ENCODE measurements around the gene FXYD2.

Gene FXYD2

DNA sequence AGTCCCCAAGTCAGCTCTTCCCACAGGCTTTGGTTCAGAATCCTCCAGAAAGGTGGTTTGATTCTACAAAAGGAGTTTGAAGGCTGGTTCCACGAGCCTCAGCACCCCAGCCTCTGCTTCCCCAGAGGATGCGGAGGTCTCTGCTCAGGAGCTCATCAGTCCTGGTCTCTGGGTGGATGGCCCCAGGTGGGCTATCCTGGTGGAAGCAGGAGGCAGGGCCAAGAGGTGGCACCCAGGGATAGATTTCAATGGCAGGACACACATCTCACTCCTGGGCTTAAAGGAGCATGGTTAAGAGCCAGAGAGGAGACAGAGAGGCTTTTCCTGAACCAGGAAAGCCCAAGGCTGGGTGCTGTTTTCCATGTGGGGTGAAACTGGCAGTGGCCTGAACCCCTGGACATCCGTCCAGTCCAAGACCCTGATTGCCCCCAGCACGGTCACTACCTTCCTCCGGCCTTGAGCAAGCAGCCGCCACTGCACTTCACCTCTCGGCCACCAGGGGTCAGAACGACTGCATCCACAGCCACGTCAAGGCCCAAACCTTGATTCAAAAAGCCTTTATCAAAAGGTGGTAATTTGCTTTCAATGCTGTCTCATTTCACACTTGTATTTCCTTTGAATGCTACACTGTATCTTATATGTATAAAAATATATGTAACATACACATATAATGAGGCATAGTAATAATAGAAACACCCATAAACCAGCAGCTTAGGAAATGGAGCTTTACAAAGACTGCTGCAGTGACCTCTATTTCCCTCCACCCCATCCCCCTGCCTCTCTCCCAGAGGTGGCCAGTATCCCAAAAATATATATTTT lies 19.3 kb upstream of the FXYD2 start:
- no peak overlapping the region for H3K27ac ChIP-seq
- no peaks in the 10 kb centered on the region for H3K36me3 ChIP-seq
- H3K27me3 ChIP-seq, result no peaks in the 10 kb centered on the region
- TF ChIP-seq, protein P1, sequence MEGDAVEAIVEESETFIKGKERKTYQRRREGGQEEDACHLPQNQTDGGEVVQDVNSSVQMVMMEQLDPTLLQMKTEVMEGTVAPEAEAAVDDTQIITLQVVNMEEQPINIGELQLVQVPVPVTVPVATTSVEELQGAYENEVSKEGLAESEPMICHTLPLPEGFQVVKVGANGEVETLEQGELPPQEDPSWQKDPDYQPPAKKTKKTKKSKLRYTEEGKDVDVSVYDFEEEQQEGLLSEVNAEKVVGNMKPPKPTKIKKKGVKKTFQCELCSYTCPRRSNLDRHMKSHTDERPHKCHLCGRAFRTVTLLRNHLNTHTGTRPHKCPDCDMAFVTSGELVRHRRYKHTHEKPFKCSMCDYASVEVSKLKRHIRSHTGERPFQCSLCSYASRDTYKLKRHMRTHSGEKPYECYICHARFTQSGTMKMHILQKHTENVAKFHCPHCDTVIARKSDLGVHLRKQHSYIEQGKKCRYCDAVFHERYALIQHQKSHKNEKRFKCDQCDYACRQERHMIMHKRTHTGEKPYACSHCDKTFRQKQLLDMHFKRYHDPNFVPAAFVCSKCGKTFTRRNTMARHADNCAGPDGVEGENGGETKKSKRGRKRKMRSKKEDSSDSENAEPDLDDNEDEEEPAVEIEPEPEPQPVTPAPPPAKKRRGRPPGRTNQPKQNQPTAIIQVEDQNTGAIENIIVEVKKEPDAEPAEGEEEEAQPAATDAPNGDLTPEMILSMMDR (IDR thresholded peaks at IDR 0.05), result peak; percentile 96
- no peaks in the 10 kb centered on the region for H3K9me3 ChIP-seq
- H3K4me3 ChIP-seq (ENCODE audit: low read depth in 1 of 2, low read length in 1 of 2), result no peak overlapping the region
- peaks cover 23 to 30% of the 10 kb centered on the region in 2 experiments for H3K4me1 ChIP-seq (ENCODE audit: control insufficient read depth in 1 of 2, insufficient read depth in 1 of 2, low read depth in 1 of 2, low read length in 1 of 2)

DNA sequence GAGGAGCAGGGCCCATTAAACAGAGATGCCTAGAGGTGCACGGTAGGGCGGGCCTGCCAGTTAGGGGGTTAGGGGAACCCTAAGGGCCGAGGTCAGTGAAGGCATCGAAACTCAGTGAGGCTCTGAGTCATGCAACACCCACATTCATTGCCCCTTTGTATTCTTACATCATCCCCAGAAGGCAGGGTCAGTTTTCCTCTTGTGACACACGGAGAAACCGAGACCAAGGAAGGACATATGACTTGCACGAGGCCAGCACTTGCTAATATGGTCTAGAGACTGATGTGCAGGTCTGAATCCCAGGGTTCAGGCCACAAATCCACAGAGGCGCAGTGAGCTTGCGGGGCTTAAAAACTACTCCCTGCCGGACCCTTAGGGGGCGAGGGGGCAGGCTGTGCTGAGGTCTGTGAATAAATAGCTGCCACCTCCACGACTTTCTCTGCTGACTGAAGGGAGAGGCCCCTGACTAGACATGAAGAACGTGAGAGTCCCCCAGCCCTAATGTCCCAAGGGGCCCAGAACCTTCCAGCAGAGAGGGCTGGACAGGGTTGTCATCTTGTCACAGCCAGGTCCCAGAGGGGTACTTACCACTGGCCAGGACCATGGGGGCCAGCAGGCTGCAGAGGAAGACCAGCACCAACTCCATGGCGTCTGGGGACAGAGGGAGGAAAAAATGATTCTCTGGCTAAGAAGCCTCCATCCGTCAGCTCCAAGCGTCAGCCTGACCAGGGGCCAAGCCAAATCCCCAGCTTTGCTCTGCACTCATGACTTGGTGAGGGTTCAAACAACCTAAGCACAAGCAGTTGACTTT lies 17.8 kb upstream of the FXYD2 start:
- Histone ChIP-seq H3K4me1 (ENCODE audit: control insufficient read depth in 1 of 2, insufficient read depth in 1 of 2, low read depth in 1 of 2, low read length in 1 of 2) (peaks cover 23 to 30% of the 10 kb centered on the region in 2 experiments), H3K36me3 (no peaks in the 10 kb centered on the region), H3K27me3 (no peaks in the 10 kb centered on the region), H3K9me3 (no peaks in the 10 kb centered on the region), H3K4me3 (ENCODE audit: low read depth in 1 of 2, low read length in 1 of 2) (no peak overlapping the region), H3K27ac (peak overlapping the region; percentile 47)
- TF ChIP-seq, protein P1 (IDR thresholded peaks at IDR 0.05), result no peak

DNA sequence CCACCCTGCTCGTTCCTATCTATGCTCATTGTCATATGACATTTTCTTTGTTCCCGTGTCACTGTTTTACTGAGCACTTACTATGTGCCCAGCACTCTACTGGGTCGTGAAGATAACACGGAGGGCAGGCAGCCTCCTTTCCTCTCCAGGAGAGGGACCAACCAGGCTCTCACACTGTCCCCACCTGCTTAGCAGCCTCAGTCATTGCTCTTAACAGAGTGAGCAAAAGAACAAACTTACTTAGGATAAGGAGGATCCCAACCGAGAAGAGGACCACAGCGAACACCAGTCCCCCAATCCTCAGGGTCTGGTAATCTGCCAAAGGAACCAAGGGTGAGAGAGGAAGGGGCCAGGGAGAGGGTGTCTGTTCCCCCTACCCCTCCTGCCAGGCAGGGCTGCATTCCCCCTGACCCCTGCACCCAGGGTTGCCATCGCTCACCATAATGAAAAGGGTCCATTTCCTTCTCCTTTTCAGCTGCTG lies 17.0 kb upstream of the FXYD2 start:
- TF ChIP-seq, protein P1 (IDR thresholded peaks at IDR 0.05), result no peak
- H3K27ac ChIP-seq, result peak overlapping the region; percentile 47
- H3K27me3 ChIP-seq, result no peaks in the 10 kb centered on the region
- no peaks in the 10 kb centered on the region for H3K9me3 ChIP-seq
- H3K4me3 ChIP-seq (ENCODE audit: low read depth in 1 of 2, low read length in 1 of 2), result no peak overlapping the region
- no peaks in the 10 kb centered on the region for H3K36me3 ChIP-seq
- peaks cover 27 to 32% of the 10 kb centered on the region in 2 experiments for H3K4me1 ChIP-seq (ENCODE audit: control insufficient read depth in 1 of 2, insufficient read depth in 1 of 2, low read depth in 1 of 2, low read length in 1 of 2)

DNA sequence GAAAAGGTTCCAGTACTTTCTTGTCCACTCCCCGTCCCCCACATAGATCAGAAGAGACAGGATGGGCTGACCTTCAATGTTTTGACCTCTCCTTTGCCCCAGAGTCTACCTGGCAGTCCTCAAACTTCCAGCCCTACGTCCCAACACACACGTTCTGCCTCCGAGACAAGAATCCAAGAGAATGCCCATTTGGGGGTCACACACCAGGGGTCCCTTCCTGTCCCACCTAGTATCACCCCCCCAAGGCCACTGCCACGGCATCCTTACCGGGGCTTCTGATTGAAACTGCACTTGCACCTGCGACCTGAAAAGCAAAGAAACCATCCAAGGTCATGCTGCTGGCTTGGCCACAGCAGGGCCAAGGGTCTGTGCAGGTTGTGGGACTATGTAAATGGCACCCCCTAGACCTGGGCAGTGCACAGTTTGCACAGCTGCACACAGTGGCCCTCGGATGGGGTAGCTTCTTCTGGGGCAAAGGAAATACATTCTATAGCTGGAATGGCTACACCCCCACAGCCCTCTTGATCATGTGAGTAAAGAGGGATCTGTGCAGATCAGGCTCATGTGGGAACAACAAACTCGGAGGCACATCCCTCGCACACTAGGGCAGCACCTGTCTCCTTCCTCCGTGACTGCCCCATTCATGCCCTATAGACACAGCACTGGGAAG lies 16.5 kb upstream of the FXYD2 start:
- Histone ChIP-seq H3K27ac (no peak overlapping the region), H3K4me1 (ENCODE audit: control insufficient read depth in 1 of 2, insufficient read depth in 1 of 2, low read depth in 1 of 2, low read length in 1 of 2) (peaks cover 33 to 38% of the 10 kb centered on the region in 2 experiments), H3K9me3 (no peaks in the 10 kb centered on the region), H3K4me3 (ENCODE audit: low read depth in 1 of 2, low read length in 1 of 2) (no peak overlapping the region), H3K27me3 (no peaks in the 10 kb centered on the region), H3K36me3 (no peaks in the 10 kb centered on the region)
- TF ChIP-seq, protein P1 (IDR thresholded peaks at IDR 0.05), result no peak

Data from neutrophil (primary cell).